ENCODE measurements around the gene ALCAM.

Gene ALCAM

DNA sequence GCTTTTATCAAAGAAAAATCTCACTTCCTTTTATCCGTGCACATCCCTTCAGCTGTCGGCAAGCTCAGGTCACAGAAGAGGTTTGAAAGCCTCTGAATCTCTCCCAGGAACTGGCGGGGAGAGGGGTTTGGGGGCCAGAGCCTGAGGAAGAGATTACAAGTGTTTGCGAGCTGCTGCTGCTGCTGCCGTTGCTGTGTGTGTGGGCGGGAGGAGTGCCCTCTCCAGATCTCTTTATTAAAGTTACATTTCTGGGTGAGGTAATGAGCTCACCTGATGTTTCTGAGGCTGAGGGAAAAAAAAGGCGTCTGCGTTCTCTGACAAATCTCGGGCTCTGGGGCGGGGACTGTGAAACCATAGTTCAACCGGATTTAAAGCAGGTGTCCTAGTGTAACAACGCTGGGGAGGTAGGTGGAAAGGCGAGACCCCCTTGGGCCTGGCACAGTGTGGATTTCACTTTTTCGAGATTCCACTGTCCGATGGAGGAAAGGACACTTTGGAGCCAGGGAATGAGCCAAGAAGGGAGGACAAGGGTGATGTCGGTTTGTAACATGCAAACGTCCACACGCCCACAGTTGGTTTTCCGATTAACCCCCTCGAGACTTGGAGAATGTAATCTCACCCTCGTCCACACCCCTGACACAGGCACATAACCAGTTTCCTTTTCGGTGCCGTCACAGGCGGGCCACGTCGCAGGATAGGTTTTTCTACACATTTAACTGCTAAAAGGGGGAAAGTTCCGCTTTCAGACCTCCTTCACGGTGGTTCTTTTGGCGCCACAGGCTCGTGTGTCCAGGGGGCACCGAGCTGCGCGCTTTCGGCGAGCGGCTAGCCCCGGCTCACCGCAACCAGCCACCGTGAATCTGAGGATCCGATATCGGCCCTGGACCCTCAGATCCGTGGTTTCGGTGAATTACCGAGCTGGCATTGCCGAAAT lies 2.1 kb downstream of the ALCAM start:
- H3K27ac ChIP-seq = peak overlapping the region; percentile 73 to 92 (median 81)

DNA sequence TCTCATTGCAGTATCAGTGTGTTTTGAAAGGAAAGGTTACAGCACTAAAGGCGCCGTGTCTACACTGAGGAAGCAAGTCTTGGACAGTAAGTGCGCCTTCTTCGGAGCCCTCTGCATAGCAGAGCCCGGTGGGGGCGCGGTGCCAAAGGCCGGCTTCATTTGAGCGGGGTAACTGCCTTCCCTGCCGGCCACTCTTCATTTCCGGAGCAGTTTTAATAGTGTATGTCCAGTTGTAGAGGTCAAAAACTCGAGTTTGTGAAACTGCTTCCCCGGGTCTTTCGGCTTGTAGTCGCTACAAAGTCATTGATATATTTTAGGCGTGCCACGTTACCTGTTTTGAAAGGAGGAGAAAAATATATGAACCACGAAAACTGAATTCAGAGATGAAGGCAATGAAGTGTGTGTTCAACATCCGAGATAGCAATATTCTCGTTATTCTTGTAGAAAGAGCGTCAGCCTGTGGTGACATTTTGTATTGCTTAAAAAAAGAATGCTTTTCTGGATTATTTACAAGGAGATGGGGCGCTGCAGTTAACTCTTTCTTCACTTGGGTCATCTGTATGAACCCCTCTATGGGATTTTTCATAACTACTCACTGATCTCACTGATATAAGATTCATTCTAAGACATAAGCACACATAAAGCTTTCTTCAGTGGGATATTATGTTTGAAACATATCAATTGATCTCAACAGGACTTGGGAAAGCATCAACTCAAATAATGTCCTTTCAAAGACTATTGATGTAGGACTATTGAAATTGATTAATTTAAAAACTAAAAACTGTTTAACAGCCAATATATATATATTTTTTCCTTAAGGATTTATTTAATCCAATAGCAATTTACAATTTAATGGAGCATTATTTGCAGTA lies 3.0 kb downstream of the ALCAM start:
- Histone ChIP-seq H3K4me3 (peak overlapping the region; percentile 64 to 87 (median 74)), H3K9ac (peak overlapping the region; percentile 74 to 91 (median 84)), H3K4me1 (peaks cover 10 to 39% (median 27%) of the 10 kb centered on the region in 10 experiments; a peak in 19 of 20 replicates), H4K20me1 (peaks cover 0 to 49% (median 0%) of the 10 kb centered on the region in 11 experiments; a peak in 6 of 22 replicates), H3K27ac (peak overlapping the region; percentile 73 to 92 (median 81)), H3K36me3 (peaks cover 0 to 7% (median 0%) of the 10 kb centered on the region in 11 experiments; a peak in 4 of 22 replicates), H3K9me3 (replicated peaks in 1 of 11) (no peaks in the 10 kb centered on the region), H3K4me2 (peak overlapping the region; percentile 87 to 100 (median 99)), H3K27me3 (peaks cover 0 to 22% (median 15%) of the 10 kb centered on the region in 11 experiments; a peak in 18 of 22 replicates)
- TF ChIP-seq Cebpa-rat (IDR thresholded peaks at IDR 0.05) = no peak

More for the DNA sequence above, 2.1 kb downstream of the ALCAM start:
- Histone ChIP-seq H3K27me3 (peaks cover 0 to 24% (median 15%) of the 10 kb centered on the region in 11 experiments; a peak in 18 of 22 replicates), H4K20me1 (peaks cover 0 to 40% (median 0%) of the 10 kb centered on the region in 11 experiments; a peak in 6 of 22 replicates), H3K9ac (peak overlapping the region; percentile 74 to 91 (median 84)), H3K36me3 (no peaks in the 10 kb centered on the region), H3K9me3 (replicated peaks in 1 of 11) (no peaks in the 10 kb centered on the region), H3K4me3 (peak overlapping the region; percentile 64 to 87 (median 74)), H3K4me2 (peak overlapping the region; percentile 87 to 100 (median 99)), H3K4me1 (peaks cover 10 to 39% (median 30%) of the 10 kb centered on the region in 10 experiments; a peak in 19 of 20 replicates)
- no peak for TF ChIP-seq Cebpa-rat (IDR thresholded peaks at IDR 0.05)

DNA sequence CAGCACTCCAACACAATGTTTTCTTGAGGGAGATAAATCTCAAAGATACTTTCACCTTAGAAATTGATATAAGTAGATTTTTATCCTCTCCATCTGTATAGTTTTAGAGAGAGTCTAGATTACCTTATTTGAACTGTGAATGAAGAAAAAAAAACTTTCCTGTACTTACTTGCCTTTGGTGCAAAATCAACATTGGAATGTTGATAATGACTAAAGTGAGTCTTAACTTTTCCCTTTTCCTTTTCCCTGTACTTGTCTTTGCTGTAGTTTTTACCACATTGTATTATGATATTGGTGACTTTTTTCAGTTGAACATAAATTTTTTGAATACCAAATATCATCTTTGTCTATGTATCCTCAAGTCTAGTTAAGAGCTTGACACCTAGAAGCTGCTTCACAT lies 6.7 kb downstream of the ALCAM start:
- H3K4me1 ChIP-seq = peaks cover 0 to 22% (median 10%) of the 10 kb centered on the region in 10 experiments; a peak in 14 of 20 replicates
- no peak overlapping the region for H3K4me2 ChIP-seq
- H3K9ac ChIP-seq = no peak overlapping the region
- TF ChIP-seq Cebpa-rat (IDR thresholded peaks at IDR 0.05) = no peak
- H3K9me3 ChIP-seq (replicated peaks in 1 of 11) = no peaks in the 10 kb centered on the region
- H3K27ac ChIP-seq = no peak overlapping the region
- H3K4me3 ChIP-seq = no peak overlapping the region
- H3K27me3 ChIP-seq = no peaks in the 10 kb centered on the region
- H3K36me3 ChIP-seq = peaks cover 0 to 19% (median 0%) of the 10 kb centered on the region in 11 experiments; a peak in 4 of 22 replicates
- H4K20me1 ChIP-seq = peaks cover 0 to 80% (median 0%) of the 10 kb centered on the region in 11 experiments; a peak in 7 of 22 replicates

DNA sequence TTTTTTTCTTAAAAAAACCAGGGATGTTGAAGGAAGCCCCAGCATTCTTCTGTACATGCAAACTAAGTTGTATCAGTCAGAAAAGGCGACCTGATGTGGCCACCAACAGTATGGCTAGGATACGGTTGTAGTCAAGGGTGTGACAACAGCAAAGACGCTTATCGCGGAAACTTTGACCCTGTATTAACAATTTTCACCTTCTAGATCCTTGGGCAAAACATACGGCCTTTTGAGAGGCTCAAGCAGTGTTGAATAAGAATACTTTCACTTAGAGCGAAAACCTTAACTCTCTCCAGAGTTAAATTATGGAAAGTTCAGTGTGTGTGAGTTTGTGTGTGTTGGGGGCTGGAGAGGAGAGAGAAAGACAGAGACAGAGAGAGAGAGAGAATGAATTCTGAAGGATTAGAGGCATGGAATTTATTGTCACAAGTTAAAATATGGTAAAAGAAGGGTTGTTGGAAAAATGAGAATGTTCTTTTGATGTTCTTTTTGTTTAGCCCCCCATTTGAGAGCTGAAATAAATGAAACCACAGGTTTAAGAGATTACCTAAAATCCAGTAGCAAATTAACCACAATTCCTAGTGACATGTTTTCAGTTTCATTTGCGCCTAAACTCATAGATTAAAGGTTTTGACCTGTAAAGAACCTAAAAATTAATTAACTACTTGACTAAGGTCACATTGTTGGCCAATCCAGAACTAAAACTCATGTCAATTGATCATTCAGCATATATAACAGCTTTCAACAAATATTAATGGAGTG lies 9.2 kb downstream of the ALCAM start:
- Histone ChIP-seq H3K4me1 (peaks cover 0 to 11% (median 0%) of the 10 kb centered on the region in 10 experiments; a peak in 2 of 20 replicates), H3K36me3 (peaks cover 0 to 19% (median 0%) of the 10 kb centered on the region in 11 experiments; a peak in 4 of 22 replicates), H3K9ac (no peak overlapping the region), H3K4me3 (no peak overlapping the region), H4K20me1 (peaks cover 0 to 85% (median 0%) of the 10 kb centered on the region in 11 experiments; a peak in 7 of 22 replicates), H3K27ac (no peak overlapping the region), H3K9me3 (replicated peaks in 1 of 11) (no peaks in the 10 kb centered on the region), H3K4me2 (no peak overlapping the region), H3K27me3 (no peaks in the 10 kb centered on the region)
- TF ChIP-seq Cebpa-rat (IDR thresholded peaks at IDR 0.05) = no peak

GRCh38 chr3:105377716-105378115 lies 11.0 kb downstream of the ALCAM start:
- Histone ChIP-seq H3K9ac (no peak overlapping the region), H3K27ac (no peak overlapping the region), H3K4me1 (peaks cover 0 to under 1% (median 0%) of the 10 kb centered on the region in 10 experiments; a peak in 1 of 20 replicates), H4K20me1 (peaks cover 0 to 75% (median 0%) of the 10 kb centered on the region in 11 experiments; a peak in 7 of 22 replicates), H3K9me3 (replicated peaks in 1 of 11) (0 out of 22 replicates have a peak, but pooled peaks cover 0 to under 1% (median 0%) of the 10 kb centered on the region in 11 experiments), H3K4me2 (no peak overlapping the region), H3K27me3 (no peaks in the 10 kb centered on the region), H3K36me3 (peaks cover 0 to 19% (median 0%) of the 10 kb centered on the region in 11 experiments; a peak in 4 of 22 replicates), H3K4me3 (no peak overlapping the region)
- no peak for TF ChIP-seq Cebpa-rat (IDR thresholded peaks at IDR 0.05)

GRCh38 chr3:105385179-105385578 lies 18.5 kb downstream of the ALCAM start:
- no peak overlapping the region for H3K9ac ChIP-seq
- peaks cover 0 to 7% (median 0%) of the 10 kb centered on the region in 11 experiments; a peak in 1 of 22 replicates for H3K36me3 ChIP-seq
- no peak for TF ChIP-seq Cebpa-rat (IDR thresholded peaks at IDR 0.05)
- no peaks in the 10 kb centered on the region for H3K27me3 ChIP-seq
- H4K20me1 ChIP-seq = peaks cover 0 to 81% (median 0%) of the 10 kb centered on the region in 11 experiments; a peak in 7 of 22 replicates
- H3K4me1 ChIP-seq = peaks cover 0 to 37% (median 2%) of the 10 kb centered on the region in 10 experiments; a peak in 8 of 20 replicates
- peak overlapping the region in 2 of 11 experiments; percentile 63 to 79; a peak in 4 of 22 replicates for H3K4me2 ChIP-seq
- peaks cover 5 to 9% (median 7%) of the 10 kb centered on the region in 11 experiments; a peak in 18 of 22 replicates for H3K9me3 ChIP-seq (replicated peaks in 1 of 11)
- no peak overlapping the region for H3K27ac ChIP-seq
- no peak overlapping the region for H3K4me3 ChIP-seq

DNA sequence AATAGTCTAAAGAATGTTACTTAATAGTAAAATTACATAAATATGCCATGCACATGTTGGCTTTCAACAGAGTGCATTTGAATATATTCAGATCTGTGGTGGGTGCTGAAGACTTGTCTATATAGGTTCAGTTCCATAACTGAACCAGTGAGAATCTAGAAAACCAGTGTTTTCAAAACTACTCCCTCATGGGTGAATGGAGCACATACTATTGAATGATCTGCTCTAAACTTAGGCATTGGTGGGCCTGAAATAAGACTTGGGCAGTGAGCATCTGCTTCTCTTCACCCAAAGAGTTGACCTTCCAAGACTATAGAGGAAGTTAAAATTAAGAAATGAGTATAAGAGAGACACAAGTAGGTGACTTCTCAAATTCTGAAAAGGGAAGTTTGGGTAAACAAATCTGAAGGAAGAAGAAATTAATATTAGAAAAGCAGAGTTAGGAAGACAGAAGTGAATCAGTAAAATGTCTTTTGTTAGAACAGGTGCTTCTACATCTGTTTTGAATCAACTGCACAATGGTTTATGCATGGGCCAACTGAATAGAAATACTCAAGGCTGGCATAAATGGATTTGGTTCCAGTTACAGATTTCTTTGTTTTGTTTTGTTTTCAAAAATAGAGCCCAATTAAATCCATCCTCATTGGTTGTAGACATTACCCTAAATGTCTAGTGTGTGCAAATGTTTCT lies 19.3 kb downstream of the ALCAM start:
- no peak overlapping the region for H3K9ac ChIP-seq
- H3K4me3 ChIP-seq = no peak overlapping the region
- H3K4me1 ChIP-seq = peaks cover 0 to 37% (median 2%) of the 10 kb centered on the region in 10 experiments; a peak in 8 of 20 replicates
- H3K9me3 ChIP-seq (replicated peaks in 1 of 11) = peaks cover 12 to 15% (median 14%) of the 10 kb centered on the region in 11 experiments
- TF ChIP-seq Cebpa-rat (IDR thresholded peaks at IDR 0.05) = no peak
- H3K27ac ChIP-seq = peak overlapping the region in 1 of 11 experiments; percentile 20; a peak in 1 of 22 replicates
- H3K4me2 ChIP-seq = peak overlapping the region in 4 of 11 experiments; percentile 18 to 79 (median 46); a peak in 8 of 22 replicates
- H4K20me1 ChIP-seq = peaks cover 0 to 83% (median 0%) of the 10 kb centered on the region in 11 experiments; a peak in 7 of 22 replicates
- H3K36me3 ChIP-seq = peaks cover 0 to 7% (median 0%) of the 10 kb centered on the region in 11 experiments; a peak in 1 of 22 replicates
- H3K27me3 ChIP-seq = no peaks in the 10 kb centered on the region
